Measurements from ENCODE around the gene RFX8. TPM values are rescaled to one million over a fixed set of nuclear protein-coding genes. Genes with fewer than 3 reads are reported as not detected.

RFX8 gene
- total RNA-seq, 2 donors from 2014 or later: not detected

DNA sequence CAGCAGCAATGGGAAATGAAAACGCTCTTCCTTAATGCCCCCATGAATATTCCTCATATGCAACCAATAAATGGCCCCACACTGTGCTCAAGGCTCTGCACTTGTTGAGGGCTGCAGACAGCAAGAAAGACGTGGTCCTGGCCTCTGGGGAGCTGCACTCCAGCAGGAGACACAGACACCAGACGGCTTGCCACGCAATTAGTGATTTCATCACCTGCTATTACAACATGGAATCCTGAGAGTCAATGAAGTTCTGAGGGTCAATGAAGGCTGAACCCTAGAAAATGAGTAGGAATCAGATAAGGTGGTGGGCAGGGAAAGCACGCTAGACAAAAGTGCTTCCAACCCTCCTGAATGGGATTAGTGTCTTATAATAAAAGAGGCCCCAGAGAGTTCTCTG lies 106.5 kb downstream of the RFX8 start:
- peaks cover 68% of the 10 kb centered on the region for H3K27me3 Mint-ChIP-seq (ENCODE audit: insufficient read depth)
- no peak for DNase-seq
- no peak overlapping the region for H3K4me3 ChIP-seq (ENCODE audit: low read length)
- no peaks in the 10 kb centered on the region for H3K36me3 ChIP-seq (ENCODE audit: control insufficient read depth, insufficient read depth, low read length)
- no peaks in the 10 kb centered on the region for H3K9me3 ChIP-seq (ENCODE audit: control insufficient read depth, low read length)
- no peak overlapping the region for H3K9ac ChIP-seq (ENCODE audit: extremely low read depth, low read length, poor library complexity, severe bottlenecking)
- H3K4me1 Mint-ChIP-seq: no peaks in the 10 kb centered on the region
- WGBS, 2 experiments (ENCODE audit: insufficient coverage in 1 of 2, insufficient read length in 1 of 2): 92 to 94% methylated on average over 3 to 5 of the region's 5 CpGs
- H3K9me3 Mint-ChIP-seq: peaks cover 5% of the 10 kb centered on the region
- H3K36me3 Mint-ChIP-seq (ENCODE audit: low read depth): no peaks in the 10 kb centered on the region
- H3K27ac Mint-ChIP-seq: no peak overlapping the region
- TF ChIP-seq, protein P1, sequence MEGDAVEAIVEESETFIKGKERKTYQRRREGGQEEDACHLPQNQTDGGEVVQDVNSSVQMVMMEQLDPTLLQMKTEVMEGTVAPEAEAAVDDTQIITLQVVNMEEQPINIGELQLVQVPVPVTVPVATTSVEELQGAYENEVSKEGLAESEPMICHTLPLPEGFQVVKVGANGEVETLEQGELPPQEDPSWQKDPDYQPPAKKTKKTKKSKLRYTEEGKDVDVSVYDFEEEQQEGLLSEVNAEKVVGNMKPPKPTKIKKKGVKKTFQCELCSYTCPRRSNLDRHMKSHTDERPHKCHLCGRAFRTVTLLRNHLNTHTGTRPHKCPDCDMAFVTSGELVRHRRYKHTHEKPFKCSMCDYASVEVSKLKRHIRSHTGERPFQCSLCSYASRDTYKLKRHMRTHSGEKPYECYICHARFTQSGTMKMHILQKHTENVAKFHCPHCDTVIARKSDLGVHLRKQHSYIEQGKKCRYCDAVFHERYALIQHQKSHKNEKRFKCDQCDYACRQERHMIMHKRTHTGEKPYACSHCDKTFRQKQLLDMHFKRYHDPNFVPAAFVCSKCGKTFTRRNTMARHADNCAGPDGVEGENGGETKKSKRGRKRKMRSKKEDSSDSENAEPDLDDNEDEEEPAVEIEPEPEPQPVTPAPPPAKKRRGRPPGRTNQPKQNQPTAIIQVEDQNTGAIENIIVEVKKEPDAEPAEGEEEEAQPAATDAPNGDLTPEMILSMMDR (conservative IDR thresholded peaks at IDR 0.05): no peak
- peaks cover 74% of the 10 kb centered on the region for H3K27me3 ChIP-seq (ENCODE audit: control insufficient read depth, insufficient read depth, low read length, poor library complexity, severe bottlenecking)
- no peaks in the 10 kb centered on the region for H3K4me1 ChIP-seq (ENCODE audit: control insufficient read depth, insufficient read depth, low read length)
- no peak overlapping the region for H3K4me3 Mint-ChIP-seq
- H3K27ac ChIP-seq (ENCODE audit: low read depth, low read length): no peak overlapping the region

GRCh38 chr2:101367508-101367907 lies 107.4 kb downstream of the RFX8 start:
- H3K36me3 Mint-ChIP-seq (ENCODE audit: low read depth): no peaks in the 10 kb centered on the region
- H3K4me3 Mint-ChIP-seq: no peak overlapping the region
- no peaks in the 10 kb centered on the region for H3K4me1 Mint-ChIP-seq
- DNase-seq: no peak
- H3K9ac ChIP-seq (ENCODE audit: extremely low read depth, low read length, poor library complexity, severe bottlenecking): no peak overlapping the region
- peaks cover 3% of the 10 kb centered on the region for H3K9me3 Mint-ChIP-seq
- 76 to 87% methylated on average over 5 of the region's 5 CpGs for WGBS, 2 experiments (ENCODE audit: insufficient coverage in 1 of 2, insufficient read length in 1 of 2)
- H3K27me3 Mint-ChIP-seq (ENCODE audit: insufficient read depth): peaks cover 76% of the 10 kb centered on the region
- H3K4me3 ChIP-seq (ENCODE audit: low read length): no peak overlapping the region
- TF ChIP-seq, protein P1 (conservative IDR thresholded peaks at IDR 0.05): no peak
- no peak overlapping the region for H3K27ac ChIP-seq (ENCODE audit: low read depth, low read length)
- no peaks in the 10 kb centered on the region for H3K9me3 ChIP-seq (ENCODE audit: control insufficient read depth, low read length)
- peaks cover 82% of the 10 kb centered on the region for H3K27me3 ChIP-seq (ENCODE audit: control insufficient read depth, insufficient read depth, low read length, poor library complexity, severe bottlenecking)
- H3K36me3 ChIP-seq (ENCODE audit: control insufficient read depth, insufficient read depth, low read length): no peaks in the 10 kb centered on the region
- H3K4me1 ChIP-seq (ENCODE audit: control insufficient read depth, insufficient read depth, low read length): no peaks in the 10 kb centered on the region
- H3K27ac Mint-ChIP-seq: no peak overlapping the region

- H3K4me3 Mint-ChIP-seq: no peak overlapping the region
- H3K4me1 ChIP-seq (ENCODE audit: control insufficient read depth, insufficient read depth, low read length): peaks cover 7% of the 10 kb centered on the region
- H3K27me3 ChIP-seq (ENCODE audit: control insufficient read depth, insufficient read depth, low read length, poor library complexity, severe bottlenecking): peaks cover 67% of the 10 kb centered on the region
- no peak overlapping the region for H3K9ac ChIP-seq (ENCODE audit: extremely low read depth, low read length, poor library complexity, severe bottlenecking)
- H3K36me3 ChIP-seq (ENCODE audit: control insufficient read depth, insufficient read depth, low read length): no peaks in the 10 kb centered on the region
- no peaks in the 10 kb centered on the region for H3K9me3 ChIP-seq (ENCODE audit: control insufficient read depth, low read length)
- TF ChIP-seq, protein P1 (conservative IDR thresholded peaks at IDR 0.05): no peak
- H3K4me1 Mint-ChIP-seq: peaks cover 10% of the 10 kb centered on the region
- DNase-seq: no peak
- H3K9me3 Mint-ChIP-seq: peaks cover 3% of the 10 kb centered on the region
- no peak overlapping the region for H3K27ac ChIP-seq (ENCODE audit: low read depth, low read length)
- H3K27me3 Mint-ChIP-seq (ENCODE audit: insufficient read depth): peaks cover 70% of the 10 kb centered on the region
- 94 to 95% methylated on average over 3 to 7 of the region's 7 CpGs for WGBS, 2 experiments (ENCODE audit: insufficient coverage in 1 of 2, insufficient read length in 1 of 2)
- no peak overlapping the region for H3K4me3 ChIP-seq (ENCODE audit: low read length)
- H3K27ac Mint-ChIP-seq: no peak overlapping the region
- H3K36me3 Mint-ChIP-seq (ENCODE audit: low read depth): no peaks in the 10 kb centered on the region
Observed at GRCh38 chr2:101364878-101365277, 110.0 kb downstream of the RFX8 start.

Data from endodermal cell (in vitro differentiated cells).